Stimulated activated CD8-positive, alpha-beta memory T cell treated with anti-CD3 and anti-CD28 coated beads, Interleukin-15, amount 100 ng/mL, for 48 hours (primary cell): Measurements from ENCODE around the gene DLK1.

Experiments used
- DNase-seq, 2 donors: peaks; one replicate each; pipeline ENCODE4 v3.0.0-alpha.2; 2020; ENCODE audit warnings: low read depth in 2 of 2

The DLK1 gene

GRCh38 chr14:100762089-100762515, 35.4 kb downstream of the DLK1 start:
- no peak for DNase-seq

GRCh38 chr14:100762901-100763300, 36.2 kb downstream of the DLK1 start:
- DNase-seq: no peak

- DNase-seq: no peak
These were observed 37.9 kb downstream of the DLK1 start for GRCh38 chr14:100764471-100765115.

GRCh38 chr14:100765296-100765695, 38.6 kb downstream of the DLK1 start:
- DNase-seq: no peak

GRCh38 chr14:100765991-100766390, 39.3 kb downstream of the DLK1 start:
- no peak for DNase-seq

- DNase-seq: no peak
These were observed 40.5 kb downstream of the DLK1 start for GRCh38 chr14:100767003-100767787.

- DNase-seq: no peak
These were observed 41.3 kb downstream of the DLK1 start for GRCh38 chr14:100767788-100768536.

- DNase-seq: no peak
These were observed 42.6 kb downstream of the DLK1 start for GRCh38 chr14:100769035-100769939.

- no peak for DNase-seq
These were observed 43.4 kb downstream of the DLK1 start for GRCh38 chr14:100770046-100770445.

GRCh38 chr14:100770605-100771120, 44.0 kb downstream of the DLK1 start:
- no peak for DNase-seq

- no peak for DNase-seq
These were observed 44.6 kb downstream of the DLK1 start for GRCh38 chr14:100771121-100771800.

- no peak for DNase-seq
These were observed 46.0 kb downstream of the DLK1 start for GRCh38 chr14:100772607-100773165.

- DNase-seq: no peak
These were observed 46.9 kb downstream of the DLK1 start for GRCh38 chr14:100773331-100774163.

- DNase-seq: no peak
These were observed 47.5 kb downstream of the DLK1 start for GRCh38 chr14:100774164-100774537.

GRCh38 chr14:100775351-100775830, 48.7 kb downstream of the DLK1 start:
- DNase-seq: no peak

- no peak for DNase-seq
These were observed 49.3 kb downstream of the DLK1 start for GRCh38 chr14:100775831-100776591.

- DNase-seq: no peak
These were observed 50.1 kb downstream of the DLK1 start for GRCh38 chr14:100776681-100777365.

GRCh38 chr14:100777366-100777817, 50.7 kb downstream of the DLK1 start:
- DNase-seq: no peak
